Esophagus muscularis mucosa (tissue), 4 donors: ENCODE results near the gene SYTL1. TPM values are rescaled to one million over a fixed set of nuclear protein-coding genes. Genes with fewer than 3 reads are reported as not detected.
A peak's percentile ranks its signal among the peaks of the same experiment; 100 is the strongest.

Experiments used
- DNase-seq: peaks from one replicate; pipeline ENCODE4 v3.0.0-alpha.2; 2017; ENCODE audit errors: extremely low spot score
- H3K27ac ChIP-seq, 4 donors: fragments of 200-600 bp; sonication (generic); replicated peaks in 1 of 4; 1 replicate in 3 of 4; 2 replicates in 1 of 4; pipeline ENCODE4 v1.5.1; 2016 to 2019; ENCODE audit warnings: mild to moderate bottlenecking in 1 of 4
- H3K27me3 ChIP-seq, 4 donors: fragments of 200-600 bp; sonication (generic); one replicate each; pipeline versions ENCODE4 v1.5.1 to v1.6.0; 2016 to 2019
- H3K36me3 ChIP-seq, 4 donors: fragments of 200-600 bp; sonication (generic); one replicate each; pipeline ENCODE4 v1.5.1; 2016 to 2019
- H3K4me1 ChIP-seq, 4 donors: fragments of 200-600 bp; sonication (generic); one replicate each; pipeline ENCODE4 v1.5.1; 2016 to 2019
- H3K4me3 ChIP-seq, 4 donors: fragments of 200-600 bp; sonication (generic); 1 replicate in 2 of 4; 2 replicates in 2 of 4; pipeline ENCODE4 v1.5.1; 2016 to 2019; ENCODE audit warnings: mild to moderate bottlenecking in 4 of 4, moderate library complexity in 1 of 4
- H3K9me3 ChIP-seq, 4 donors: fragments of 200-600 bp; sonication (generic); 1 replicate in 3 of 4; 2 replicates in 1 of 4; pipeline ENCODE4 v1.5.1; 2016 to 2019
- EP300 ChIP-seq: sonication (generic); formaldehyde crosslinking; IDR thresholded peaks from one replicate; pipeline ENCODE4 v1.6.1; 2017; ENCODE audit warnings: antibody characterized with exemption
- POLR2A ChIP-seq: fragments of 450-650 bp; IDR thresholded peaks from one replicate; pipeline ENCODE4 v1.6.1; 2017; ENCODE audit warnings: antibody characterized with exemption, moderate library complexity, mild to moderate bottlenecking, low read depth
- POLR2AphosphoS5 ChIP-seq, 2 donors: sonication (generic); formaldehyde crosslinking; IDR thresholded peaks; one replicate each; pipeline ENCODE4 v1.6.1; 2017; ENCODE audit warnings: antibody characterized with exemption in 2 of 2
- WGBS: methylation state at CpG from one replicate; pipeline ENCODE4 v1.1.5; 2018; 5-methylcytosine and 5-hydroxymethylcytosine counted together
- intact Hi-C: fragments of 100-400 bp; cut with DNase I; formaldehyde crosslinking; loops from one replicate; pipeline ENCODE4 v1.15.1; 2023
- total RNA-seq, 4 donors: library from RNA; depleted of rRNA; stranded (reverse); fragments of >200 nt; gene quantifications; one replicate each; pipeline versions ENCODE4 v1.1.0 to v1.2.1, GENCODE V29; 2016
- TF ChIP-seq, protein P1 (sequence below), 3 experiments: fragments of 200-600 bp in 2 of 3; fragments of 450-650 bp in 1 of 3; sonication (generic) in 2 of 3; IDR thresholded peaks; one replicate each; pipeline ENCODE4 v1.5.1; 2017 to 2019; ENCODE audit warnings: antibody characterized with exemption in 3 of 3, mild to moderate bottlenecking in 2 of 3, moderate library complexity in 1 of 3

Gene SYTL1
- total RNA-seq, 4 donors from 2014 or later: 0.29 to 3.7 (median 1.5) TPM

DNA sequence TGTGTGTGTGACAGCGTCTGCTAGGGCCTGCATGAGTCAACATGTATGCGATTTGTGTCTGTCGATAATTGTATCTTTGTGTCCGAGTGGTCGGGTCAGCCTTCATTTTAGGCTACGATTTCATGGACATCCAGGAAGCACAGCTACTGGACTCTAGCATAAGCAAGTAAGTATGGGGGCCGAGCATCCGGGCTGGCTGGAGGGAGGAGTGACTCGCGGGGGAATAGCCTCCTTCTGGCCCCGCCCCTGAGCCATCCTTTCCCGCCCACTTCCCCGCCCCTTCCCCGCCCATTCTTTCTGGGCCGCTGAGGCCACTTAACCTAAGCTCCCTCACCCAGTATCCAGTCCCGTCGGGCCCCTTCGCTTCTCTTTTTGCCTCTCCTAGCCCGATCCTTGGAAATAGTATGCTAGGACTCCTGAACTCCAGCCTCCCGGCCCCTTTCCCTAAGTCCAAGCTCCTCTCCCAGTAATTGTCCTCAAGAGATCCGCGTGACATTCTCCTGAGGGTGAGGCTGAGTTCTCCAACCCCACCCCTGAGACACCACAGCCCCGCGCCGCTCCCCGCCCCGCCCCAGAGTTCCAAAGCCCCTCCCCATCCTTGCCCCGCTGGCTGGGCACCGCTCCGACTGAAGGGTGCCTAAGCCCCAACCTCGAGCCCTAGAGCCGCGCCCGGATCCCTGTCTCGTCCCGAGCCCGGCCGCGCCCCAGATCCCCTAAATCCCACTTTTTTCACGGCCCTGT lies 23.7 kb downstream of the SYTL1 start:
- WGBS: 3% methylated on average over 37 of the region's 40 CpGs
- DNase-seq: peak; percentile 99
- intact Hi-C loops: no loop called here
- H3K4me3 ChIP-seq: peak overlapping the region; percentile 77 to 96 (median 89)
- TF ChIP-seq, protein P1, sequence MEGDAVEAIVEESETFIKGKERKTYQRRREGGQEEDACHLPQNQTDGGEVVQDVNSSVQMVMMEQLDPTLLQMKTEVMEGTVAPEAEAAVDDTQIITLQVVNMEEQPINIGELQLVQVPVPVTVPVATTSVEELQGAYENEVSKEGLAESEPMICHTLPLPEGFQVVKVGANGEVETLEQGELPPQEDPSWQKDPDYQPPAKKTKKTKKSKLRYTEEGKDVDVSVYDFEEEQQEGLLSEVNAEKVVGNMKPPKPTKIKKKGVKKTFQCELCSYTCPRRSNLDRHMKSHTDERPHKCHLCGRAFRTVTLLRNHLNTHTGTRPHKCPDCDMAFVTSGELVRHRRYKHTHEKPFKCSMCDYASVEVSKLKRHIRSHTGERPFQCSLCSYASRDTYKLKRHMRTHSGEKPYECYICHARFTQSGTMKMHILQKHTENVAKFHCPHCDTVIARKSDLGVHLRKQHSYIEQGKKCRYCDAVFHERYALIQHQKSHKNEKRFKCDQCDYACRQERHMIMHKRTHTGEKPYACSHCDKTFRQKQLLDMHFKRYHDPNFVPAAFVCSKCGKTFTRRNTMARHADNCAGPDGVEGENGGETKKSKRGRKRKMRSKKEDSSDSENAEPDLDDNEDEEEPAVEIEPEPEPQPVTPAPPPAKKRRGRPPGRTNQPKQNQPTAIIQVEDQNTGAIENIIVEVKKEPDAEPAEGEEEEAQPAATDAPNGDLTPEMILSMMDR (IDR thresholded peaks at IDR 0.05): no peak
- TF ChIP-seq POLR2AphosphoS5 (IDR thresholded peaks at IDR 0.05) (peak; percentile 52 to 88), POLR2A (no peak), EP300 (no peak)
- no peaks in the 10 kb centered on the region for H3K9me3 ChIP-seq
- peak overlapping the region; percentile 98 to 100 (median 99) for H3K27ac ChIP-seq
- H3K27me3 ChIP-seq: no peaks in the 10 kb centered on the region
- H3K4me1 ChIP-seq: peaks cover 41 to 56% (median 47%) of the 10 kb centered on the region in 4 donors
- peaks cover 41 to 47% (median 43%) of the 10 kb centered on the region in 4 donors for H3K36me3 ChIP-seq

DNA sequence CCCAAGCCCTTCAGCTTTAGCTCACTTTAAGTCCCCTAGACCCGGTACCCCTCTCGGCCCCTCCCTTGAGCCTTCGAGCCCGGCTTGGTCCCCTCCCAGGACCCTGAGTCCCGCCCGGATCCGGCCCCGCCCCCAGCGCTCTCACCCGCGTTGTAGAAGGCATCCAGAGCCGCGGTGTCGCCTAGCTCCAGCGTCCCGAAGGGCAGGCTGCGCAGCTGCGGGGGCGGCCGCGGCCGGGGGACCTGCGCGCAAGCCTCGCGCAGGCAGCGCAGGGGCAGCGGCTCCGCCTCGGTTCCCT lies 24.2 kb downstream of the SYTL1 start:
- WGBS: 0% methylated on average over 6 of the region's 30 CpGs
- TF ChIP-seq POLR2AphosphoS5 (IDR thresholded peaks at IDR 0.05) (no peak), POLR2A (peak; percentile 17), EP300 (no peak)
- TF ChIP-seq, protein P1 (IDR thresholded peaks at IDR 0.05): no peak
- Histone ChIP-seq H3K27ac (peak overlapping the region; percentile 98 to 100 (median 99)), H3K36me3 (peaks cover 36 to 42% (median 37%) of the 10 kb centered on the region in 4 donors), H3K4me3 (peak overlapping the region; percentile 77 to 96 (median 89)), H3K27me3 (no peaks in the 10 kb centered on the region), H3K4me1 (peaks cover 37 to 51% (median 44%) of the 10 kb centered on the region in 4 donors), H3K9me3 (no peaks in the 10 kb centered on the region)
- peak; percentile 94 for DNase-seq
- intact Hi-C loops: no loop called here

DNA sequence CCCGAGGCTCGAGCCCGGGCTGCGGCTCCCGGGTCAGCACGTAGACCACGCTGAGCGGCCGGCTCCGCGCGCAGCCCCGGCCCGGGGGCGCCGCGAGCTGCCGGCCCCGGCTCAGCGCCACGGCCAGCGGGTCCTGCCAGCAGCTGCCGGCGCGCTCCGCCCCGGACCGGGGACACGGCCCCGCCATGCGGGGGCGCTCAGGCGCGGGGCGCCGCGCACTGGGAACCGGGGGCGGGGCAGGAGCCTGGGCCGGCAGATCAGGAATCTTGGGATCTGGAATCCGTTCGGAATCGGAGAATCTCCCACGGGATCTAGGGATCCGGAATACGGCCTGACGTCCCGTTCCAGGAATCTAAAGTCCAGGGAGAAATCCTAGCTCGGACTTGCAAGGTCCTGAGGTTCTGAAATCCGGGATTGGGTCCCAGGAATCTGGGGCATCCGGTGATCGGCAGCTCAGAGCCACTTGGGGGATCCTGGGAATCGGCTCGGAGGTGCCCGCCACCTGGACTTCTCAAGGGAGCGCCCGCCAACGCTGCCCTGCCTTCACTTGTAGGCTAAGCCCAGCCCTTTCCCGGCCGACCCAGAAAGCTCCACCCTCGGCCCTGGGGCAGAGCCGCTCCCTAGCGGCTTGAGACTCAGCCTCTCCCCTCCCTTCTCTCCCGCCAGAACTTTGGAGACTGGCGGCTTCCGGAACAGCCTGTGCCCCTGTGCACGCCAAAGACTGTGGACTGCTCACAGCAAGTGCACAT lies 24.8 kb downstream of the SYTL1 start, which contains the start of gene MAP3K6:
MAP3K6 (minus strand) TSS at position 551 of the 749 bp plus-strand sequence; CDS start at position 187, 364 bp downstream.
- H3K4me3 ChIP-seq: peak within 1 kb of the TSS; percentile 77 to 96 (median 89)
- peak within 1 kb of the TSS; percentile 98 to 100 (median 99) for H3K27ac ChIP-seq
- TF ChIP-seq POLR2AphosphoS5 (IDR thresholded peaks at IDR 0.05) (peak; percentile 93 to 96), POLR2A (peak; percentile 88), EP300 (peak; percentile 52)
- TF ChIP-seq, protein P1 (IDR thresholded peaks at IDR 0.05): peak; percentile 20 to 51 (median 43)
- intact Hi-C loops: no loop called here
- no peaks in the 10 kb centered on the region for H3K9me3 ChIP-seq
- H3K4me1 ChIP-seq: peaks cover 37 to 49% (median 44%) of the 10 kb centered on the region in 4 donors
- H3K27me3 ChIP-seq: no peaks in the 10 kb centered on the region
- DNase-seq: peak; percentile 98
- peaks cover 31 to 36% (median 32%) of the 10 kb centered on the region in 4 donors for H3K36me3 ChIP-seq
- 0% methylated on average over 10 of the region's 67 CpGs for WGBS

DNA sequence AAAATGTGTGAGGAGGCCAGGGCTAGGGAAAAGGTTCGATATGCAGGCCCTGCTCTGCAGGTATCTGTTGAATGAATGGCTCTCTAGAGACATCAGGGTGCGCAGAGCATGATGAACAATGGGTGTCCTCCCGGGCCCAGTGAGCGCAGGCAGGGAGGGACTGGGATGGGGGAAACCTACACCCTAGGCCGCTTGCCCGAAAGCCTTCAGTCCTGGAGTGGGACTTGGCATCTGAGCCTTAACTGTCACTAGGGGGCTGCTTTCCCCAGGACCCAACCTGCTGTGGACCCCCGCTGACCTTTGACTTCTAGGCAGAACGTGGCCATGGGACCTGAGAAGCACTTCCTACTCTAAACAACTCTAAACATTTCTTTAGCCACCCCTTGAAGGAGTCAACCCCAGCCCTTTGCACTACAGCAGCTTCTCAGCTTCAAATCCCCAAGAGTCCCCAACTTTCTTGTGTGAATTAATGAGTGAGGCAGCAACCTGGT lies 25.4 kb downstream of the SYTL1 start:
- WGBS: 35% methylated on average over 6 of the region's 8 CpGs
- peaks cover 37 to 49% (median 44%) of the 10 kb centered on the region in 4 donors for H3K4me1 ChIP-seq
- peak overlapping the region; percentile 98 to 100 (median 99) for H3K27ac ChIP-seq
- TF ChIP-seq POLR2AphosphoS5 (IDR thresholded peaks at IDR 0.05) (peak in 1 of 2 donors; percentile 66), EP300 (no peak), POLR2A (no peak)
- TF ChIP-seq, protein P1 (IDR thresholded peaks at IDR 0.05): no peak
- H3K4me3 ChIP-seq: peak overlapping the region; percentile 77 to 96 (median 89)
- intact Hi-C loops: no loop called here
- H3K36me3 ChIP-seq: peaks cover 25 to 30% (median 26%) of the 10 kb centered on the region in 4 donors
- no peaks in the 10 kb centered on the region for H3K27me3 ChIP-seq
- H3K9me3 ChIP-seq: no peaks in the 10 kb centered on the region
- no peak for DNase-seq
